A673 (cell line): ENCODE measurements around the gene PNPLA3.

Source experiments
- CTCF ChIP-seq: fragments of 300-800, 200-600 bp; sonication (generic); conservative IDR thresholded peaks from 2 replicates; pipeline ENCODE4 v1.5.1; 2017; ENCODE audit warnings: low read depth, mild to moderate bottlenecking, antibody characterized with exemption, low read length, moderate library complexity, mixed read lengths
- EZH2 ChIP-seq: fragments of 200-600 bp; sonication (generic); IDR thresholded peaks from 2 replicates; pipeline ENCODE4 v1.6.1; 2017; ENCODE audit warnings: borderline replicate concordance, low read depth, mild to moderate bottlenecking, mixed read lengths, antibody characterized with exemption, low read length; ENCODE audit not compliant: poor library complexity, severe bottlenecking

- no peak for TF ChIP-seq CTCF
- TF ChIP-seq EZH2 = no peak
Observed at GRCh38 chr22:43925433-43926348, 2.1 kb downstream of the PNPLA3 start.
